GM12873 (cell line): ENCODE results near the gene UBASH3A.

Source experiments
- CTCF ChIP-seq: IDR thresholded peaks from 2 replicates; pipeline ENCODE4 v1.5.1; 2012; ENCODE audit warnings: low read depth, mild to moderate bottlenecking, moderate library complexity, low read length, control low read depth; ENCODE audit not compliant: insufficient read depth; ENCODE audit errors: missing control alignments

Gene UBASH3A

GRCh38 chr21:42434884-42435283 lies 31.2 kb downstream of the UBASH3A start:
- TF ChIP-seq CTCF = no peak

- no peak for TF ChIP-seq CTCF
These were observed 31.7 kb downstream of the UBASH3A start for GRCh38 chr21:42435401-42435800.

GRCh38 chr21:42435833-42436232 lies 32.1 kb downstream of the UBASH3A start:
- TF ChIP-seq CTCF = no peak

- TF ChIP-seq CTCF = no peak
These were observed 33.2 kb downstream of the UBASH3A start for GRCh38 chr21:42436914-42437313.

- TF ChIP-seq CTCF = no peak
These were observed 34.1 kb downstream of the UBASH3A start for GRCh38 chr21:42437786-42438185.

GRCh38 chr21:42438316-42439205 lies 34.9 kb downstream of the UBASH3A start:
- no peak for TF ChIP-seq CTCF

- TF ChIP-seq CTCF = no peak
These were observed 35.8 kb downstream of the UBASH3A start for GRCh38 chr21:42439284-42440186.
